Neural crest cell (in vitro differentiated cells): Measurements from ENCODE around the gene TACC2. TPM values are rescaled to one million over a fixed set of nuclear protein-coding genes. Genes with fewer than 3 reads are reported as not detected.
A peak's percentile ranks its signal among the peaks of the same experiment; 100 is the strongest.

ENCODE experiments used
- DNase-seq: peaks from one replicate; pipeline ENCODE4 v3.0.0; 2021; ENCODE audit warnings: low read depth, mixed read lengths, low spot score
- H3K27ac Mint-ChIP-seq: one replicate; pipeline ENCODE4 v1.8.0; 2021; ENCODE audit warnings: mild to moderate bottlenecking, mixed read lengths; ENCODE audit not compliant: unreplicated experiment
- H3K27me3 Mint-ChIP-seq: 2 replicates; pipeline ENCODE4 v1.8.0; 2021; ENCODE audit warnings: low read depth, mild to moderate bottlenecking, mixed read lengths
- H3K36me3 Mint-ChIP-seq: 2 replicates; pipeline ENCODE4 v1.8.0; 2021; ENCODE audit warnings: low read depth, mild to moderate bottlenecking, mixed read lengths
- H3K4me1 Mint-ChIP-seq: 2 replicates; pipeline ENCODE4 v1.8.0; 2021; ENCODE audit warnings: mixed read lengths
- H3K4me3 Mint-ChIP-seq: one replicate; pipeline ENCODE4 v1.8.0; 2021; ENCODE audit warnings: mild to moderate bottlenecking, mixed read lengths
- H3K9me3 Mint-ChIP-seq: 2 replicates; pipeline ENCODE4 v1.8.0; 2021; ENCODE audit warnings: mixed read lengths
- total RNA-seq: library from RNA; stranded (reverse); gene quantifications from 2 replicates; pipeline ENCODE4 v1.2.1, GENCODE V29; 2021
- TF ChIP-seq, protein P1 (sequence below): fragments of 200-600 bp; sonication (generic); conservative IDR thresholded peaks from 2 replicates; pipeline ENCODE4 v1.5.0; 2021; ENCODE audit warnings: antibody characterized with exemption, mild to moderate bottlenecking

TACC2 gene
- total RNA-seq, 1 donor from 2014 or later = 48.2 TPM

DNA sequence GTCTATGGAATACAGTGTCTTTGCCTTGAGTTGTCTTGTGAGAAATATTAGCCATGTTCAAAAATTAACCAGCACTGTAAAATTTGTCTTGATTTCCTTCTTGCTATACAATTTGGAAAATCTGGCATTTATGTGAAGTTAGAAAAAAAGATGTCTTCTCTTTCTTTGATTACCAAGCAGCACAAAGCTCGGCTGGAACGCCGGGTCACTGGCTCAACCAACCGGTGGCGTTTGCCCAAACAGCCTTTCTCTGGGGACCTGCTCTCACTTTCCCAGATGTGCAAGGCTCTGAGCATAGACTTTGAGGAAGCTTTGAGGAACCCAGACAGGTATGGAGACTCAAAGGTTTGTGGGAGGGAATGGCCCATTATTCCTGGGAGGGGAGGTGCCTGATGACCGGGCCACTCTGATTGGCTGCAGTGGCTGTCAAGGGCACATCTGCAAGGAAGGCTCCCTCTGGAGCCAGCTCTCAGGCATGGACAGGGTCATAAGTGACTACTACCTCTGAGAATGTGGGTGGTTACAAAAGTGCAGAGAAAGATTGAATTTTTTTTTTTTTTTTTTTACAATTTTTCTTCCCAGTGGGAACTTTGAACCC lies 287.7 kb downstream of the TACC2 start:
- H3K9me3 Mint-ChIP-seq = no peaks in the 10 kb centered on the region
- DNase-seq = no peak
- TF ChIP-seq, protein P1, sequence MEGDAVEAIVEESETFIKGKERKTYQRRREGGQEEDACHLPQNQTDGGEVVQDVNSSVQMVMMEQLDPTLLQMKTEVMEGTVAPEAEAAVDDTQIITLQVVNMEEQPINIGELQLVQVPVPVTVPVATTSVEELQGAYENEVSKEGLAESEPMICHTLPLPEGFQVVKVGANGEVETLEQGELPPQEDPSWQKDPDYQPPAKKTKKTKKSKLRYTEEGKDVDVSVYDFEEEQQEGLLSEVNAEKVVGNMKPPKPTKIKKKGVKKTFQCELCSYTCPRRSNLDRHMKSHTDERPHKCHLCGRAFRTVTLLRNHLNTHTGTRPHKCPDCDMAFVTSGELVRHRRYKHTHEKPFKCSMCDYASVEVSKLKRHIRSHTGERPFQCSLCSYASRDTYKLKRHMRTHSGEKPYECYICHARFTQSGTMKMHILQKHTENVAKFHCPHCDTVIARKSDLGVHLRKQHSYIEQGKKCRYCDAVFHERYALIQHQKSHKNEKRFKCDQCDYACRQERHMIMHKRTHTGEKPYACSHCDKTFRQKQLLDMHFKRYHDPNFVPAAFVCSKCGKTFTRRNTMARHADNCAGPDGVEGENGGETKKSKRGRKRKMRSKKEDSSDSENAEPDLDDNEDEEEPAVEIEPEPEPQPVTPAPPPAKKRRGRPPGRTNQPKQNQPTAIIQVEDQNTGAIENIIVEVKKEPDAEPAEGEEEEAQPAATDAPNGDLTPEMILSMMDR = no peak
- no peak overlapping the region for H3K4me3 Mint-ChIP-seq
- H3K36me3 Mint-ChIP-seq = no peaks in the 10 kb centered on the region
- no peaks in the 10 kb centered on the region for H3K27me3 Mint-ChIP-seq
- H3K4me1 Mint-ChIP-seq = peaks cover 7% of the 10 kb centered on the region
- H3K27ac Mint-ChIP-seq = no peak overlapping the region

DNA sequence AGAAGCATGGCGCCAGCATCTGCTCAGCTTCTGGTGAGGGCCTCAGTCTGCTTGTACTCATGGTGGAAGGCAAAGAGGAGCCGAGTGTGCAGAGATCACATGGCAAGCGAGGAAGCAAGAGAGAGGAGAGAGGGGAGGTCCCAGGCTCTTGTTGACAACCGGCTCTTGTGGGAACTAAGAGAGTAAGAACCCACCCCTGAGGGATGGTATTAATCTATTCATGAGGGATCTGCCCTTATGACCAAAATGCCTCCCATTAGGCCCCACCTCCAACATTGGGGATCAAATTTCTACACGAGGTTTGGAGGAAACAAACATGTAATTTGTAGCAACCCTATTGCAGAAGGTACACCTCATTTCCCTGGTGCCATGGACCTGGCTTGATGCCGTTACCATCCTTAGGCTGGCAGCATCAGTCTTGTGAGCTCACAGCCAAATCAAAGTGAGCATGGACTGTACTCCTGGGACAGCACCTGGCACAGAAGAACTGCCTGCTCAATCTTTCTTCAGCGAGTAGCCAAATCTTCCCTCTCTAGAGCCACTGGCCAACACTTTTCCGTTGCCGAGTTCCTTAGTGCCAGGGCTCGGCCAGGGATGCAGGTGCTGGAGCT lies 288.7 kb downstream of the TACC2 start:
- Mint-ChIP-seq H3K36me3 (no peaks in the 10 kb centered on the region), H3K4me1 (peaks cover 9% of the 10 kb centered on the region), H3K9me3 (no peaks in the 10 kb centered on the region), H3K27ac (no peak overlapping the region), H3K4me3 (no peak overlapping the region), H3K27me3 (no peaks in the 10 kb centered on the region)
- no peak for DNase-seq
- TF ChIP-seq, protein P1 = no peak

DNA sequence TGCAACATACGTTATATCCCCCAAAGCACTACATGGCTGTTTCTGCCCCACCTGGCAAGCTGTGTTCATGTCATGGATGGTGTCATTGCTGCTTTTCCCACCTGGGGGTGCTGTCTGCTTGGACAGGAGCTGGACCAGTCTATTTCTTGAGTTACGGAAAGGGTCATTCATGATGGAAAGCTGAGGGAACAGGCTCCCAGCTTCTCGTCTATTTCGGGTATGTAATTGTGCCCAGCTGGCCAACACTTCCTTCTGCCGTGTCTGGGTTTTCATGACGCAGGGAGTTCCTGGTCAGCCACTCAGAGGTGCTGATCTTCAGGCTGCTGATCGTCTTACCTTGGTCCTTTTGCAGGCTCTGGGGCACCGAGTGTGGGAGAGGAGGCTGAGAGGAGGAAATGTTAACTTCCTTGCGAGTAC lies 290.8 kb downstream of the TACC2 start:
- Mint-ChIP-seq H3K4me3 (no peak overlapping the region), H3K27ac (no peak overlapping the region), H3K4me1 (peaks cover 9% of the 10 kb centered on the region), H3K36me3 (no peaks in the 10 kb centered on the region), H3K27me3 (no peaks in the 10 kb centered on the region), H3K9me3 (no peaks in the 10 kb centered on the region)
- peak; percentile 54 for DNase-seq
- TF ChIP-seq, protein P1 = peak; percentile 68

DNA sequence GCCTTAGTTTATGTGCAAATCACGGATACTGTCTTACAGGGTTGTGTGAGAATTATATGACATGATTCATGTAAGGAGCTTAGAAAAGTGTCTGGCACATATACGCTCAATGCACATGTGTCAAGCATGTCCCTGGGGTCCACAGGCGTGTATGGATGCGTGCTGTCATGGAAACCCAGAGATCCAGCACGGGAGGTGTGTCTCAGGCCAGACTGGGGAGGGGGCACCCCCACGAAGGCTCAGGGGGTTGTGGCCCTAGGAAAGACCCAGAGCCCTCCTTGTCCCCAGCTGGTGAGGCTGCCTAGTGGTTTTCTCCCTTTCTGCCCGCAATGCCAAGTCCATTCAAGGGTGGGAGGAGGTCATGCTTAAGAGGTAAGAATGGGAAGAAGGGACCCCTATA lies 291.2 kb downstream of the TACC2 start:
- no peaks in the 10 kb centered on the region for H3K36me3 Mint-ChIP-seq
- peaks cover 9% of the 10 kb centered on the region for H3K4me1 Mint-ChIP-seq
- DNase-seq = no peak
- H3K27me3 Mint-ChIP-seq = no peaks in the 10 kb centered on the region
- no peaks in the 10 kb centered on the region for H3K9me3 Mint-ChIP-seq
- H3K4me3 Mint-ChIP-seq = no peak overlapping the region
- TF ChIP-seq, protein P1 = no peak
- H3K27ac Mint-ChIP-seq = no peak overlapping the region

DNA sequence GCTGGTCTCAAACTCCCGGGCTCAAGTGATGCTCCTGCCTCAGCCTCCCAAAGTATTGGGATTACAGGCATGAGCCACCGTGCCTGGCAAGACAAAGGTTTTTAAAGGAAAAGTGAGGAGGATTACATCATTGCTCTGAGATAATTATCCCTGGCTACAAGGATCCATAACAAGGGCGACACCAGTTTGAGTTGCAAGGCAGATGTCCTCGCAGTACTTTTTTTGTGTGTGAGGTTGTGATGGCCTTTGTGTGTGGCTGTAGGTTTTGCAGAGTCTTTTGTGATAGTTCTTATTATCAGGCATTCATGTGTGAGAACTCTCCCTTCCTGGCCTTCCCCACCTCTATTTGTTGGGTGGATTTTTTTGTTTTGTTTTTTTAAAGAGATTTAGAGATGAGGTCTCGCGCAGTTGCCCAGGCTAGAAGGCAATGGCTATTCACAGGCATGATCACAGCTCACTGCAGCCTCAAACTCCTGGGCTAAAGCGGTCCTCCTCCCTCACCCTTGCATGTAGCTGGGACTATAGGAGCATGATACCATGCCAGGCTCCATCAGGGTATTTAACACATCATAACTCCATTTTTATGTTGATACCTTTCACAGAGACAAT lies 292.2 kb downstream of the TACC2 start:
- Mint-ChIP-seq H3K27ac (no peak overlapping the region), H3K9me3 (no peaks in the 10 kb centered on the region), H3K4me1 (peaks cover 9% of the 10 kb centered on the region), H3K4me3 (no peak overlapping the region), H3K27me3 (no peaks in the 10 kb centered on the region), H3K36me3 (no peaks in the 10 kb centered on the region)
- TF ChIP-seq, protein P1 = no peak
- DNase-seq = no peak
